ENCODE data around the gene TREX2.

DNA sequence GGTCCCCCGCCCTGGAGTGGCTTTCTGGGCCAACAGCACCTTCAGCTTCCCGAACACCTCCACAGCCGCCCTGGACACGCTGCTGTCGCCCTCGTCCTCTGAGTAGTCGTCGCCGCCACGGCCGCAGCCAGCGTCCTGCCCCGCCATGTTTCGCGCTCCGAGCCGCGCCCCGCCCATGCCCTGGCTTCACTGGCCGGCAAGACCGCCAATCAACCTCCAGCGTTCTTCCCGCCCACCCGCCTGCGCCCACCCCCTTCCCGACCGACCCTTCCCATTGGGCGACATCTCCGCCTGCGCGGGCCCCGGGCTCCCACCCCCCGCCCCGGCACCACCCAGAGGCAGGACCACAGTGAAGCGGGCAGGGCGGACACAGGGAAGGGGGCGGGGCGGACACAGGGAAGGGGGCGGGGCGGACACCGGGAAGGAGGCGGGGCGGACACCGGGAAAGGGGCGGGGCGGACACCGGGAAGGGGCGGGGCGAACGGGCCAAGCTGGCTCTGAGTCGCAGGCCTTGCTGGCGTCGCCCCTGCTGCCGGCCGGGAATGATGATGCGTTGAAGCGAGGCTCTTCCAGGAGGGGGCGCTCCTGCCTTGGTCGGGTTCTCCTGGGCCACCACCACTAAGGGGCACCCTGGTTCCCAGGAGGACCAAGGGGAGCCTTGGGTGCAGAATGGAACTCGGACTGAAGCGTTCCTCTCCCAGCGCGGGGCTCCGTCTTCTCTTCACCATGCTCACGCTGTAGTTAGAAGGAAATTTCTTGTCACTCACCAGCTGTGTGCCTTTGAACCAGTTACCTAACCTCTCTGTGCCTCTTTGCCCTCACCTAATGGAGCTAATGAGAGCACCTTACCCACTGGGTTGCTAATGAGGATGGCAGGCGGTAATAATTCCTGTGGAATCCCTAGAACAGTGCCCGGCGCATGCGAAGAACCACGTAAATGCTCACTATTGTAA, 24.8 kb upstream of the TREX2 start, which contains the start of gene HAUS7:
- TF ChIP-seq, protein P1, sequence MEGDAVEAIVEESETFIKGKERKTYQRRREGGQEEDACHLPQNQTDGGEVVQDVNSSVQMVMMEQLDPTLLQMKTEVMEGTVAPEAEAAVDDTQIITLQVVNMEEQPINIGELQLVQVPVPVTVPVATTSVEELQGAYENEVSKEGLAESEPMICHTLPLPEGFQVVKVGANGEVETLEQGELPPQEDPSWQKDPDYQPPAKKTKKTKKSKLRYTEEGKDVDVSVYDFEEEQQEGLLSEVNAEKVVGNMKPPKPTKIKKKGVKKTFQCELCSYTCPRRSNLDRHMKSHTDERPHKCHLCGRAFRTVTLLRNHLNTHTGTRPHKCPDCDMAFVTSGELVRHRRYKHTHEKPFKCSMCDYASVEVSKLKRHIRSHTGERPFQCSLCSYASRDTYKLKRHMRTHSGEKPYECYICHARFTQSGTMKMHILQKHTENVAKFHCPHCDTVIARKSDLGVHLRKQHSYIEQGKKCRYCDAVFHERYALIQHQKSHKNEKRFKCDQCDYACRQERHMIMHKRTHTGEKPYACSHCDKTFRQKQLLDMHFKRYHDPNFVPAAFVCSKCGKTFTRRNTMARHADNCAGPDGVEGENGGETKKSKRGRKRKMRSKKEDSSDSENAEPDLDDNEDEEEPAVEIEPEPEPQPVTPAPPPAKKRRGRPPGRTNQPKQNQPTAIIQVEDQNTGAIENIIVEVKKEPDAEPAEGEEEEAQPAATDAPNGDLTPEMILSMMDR (conservative IDR thresholded peaks at IDR 0.05 in 1 of 2, IDR thresholded peaks at IDR 0.05 in 1 of 2; ENCODE audit: extremely low read depth in 1 of 2, insufficient read depth in 1 of 2, low read depth in 1 of 2, low read length in 2 of 2), result peak; percentile 32 to 66
- no peak for TF ChIP-seq EZH2 (IDR thresholded peaks at IDR 0.05; ENCODE audit: borderline replicate concordance, low read length)
